ENCODE measurements around the gene EAF1. TPM values are rescaled to one million over a fixed set of nuclear protein-coding genes. Genes with fewer than 3 reads are reported as not detected.
"Not testable (repeated sequence)": the region's sequence is repeated elsewhere in the genome, so short reads cannot be mapped to it uniquely, and the experiment has no call there.

EAF1 gene
- total RNA-seq, 1 experiment from 2014 or later, result 16.0 TPM

DNA sequence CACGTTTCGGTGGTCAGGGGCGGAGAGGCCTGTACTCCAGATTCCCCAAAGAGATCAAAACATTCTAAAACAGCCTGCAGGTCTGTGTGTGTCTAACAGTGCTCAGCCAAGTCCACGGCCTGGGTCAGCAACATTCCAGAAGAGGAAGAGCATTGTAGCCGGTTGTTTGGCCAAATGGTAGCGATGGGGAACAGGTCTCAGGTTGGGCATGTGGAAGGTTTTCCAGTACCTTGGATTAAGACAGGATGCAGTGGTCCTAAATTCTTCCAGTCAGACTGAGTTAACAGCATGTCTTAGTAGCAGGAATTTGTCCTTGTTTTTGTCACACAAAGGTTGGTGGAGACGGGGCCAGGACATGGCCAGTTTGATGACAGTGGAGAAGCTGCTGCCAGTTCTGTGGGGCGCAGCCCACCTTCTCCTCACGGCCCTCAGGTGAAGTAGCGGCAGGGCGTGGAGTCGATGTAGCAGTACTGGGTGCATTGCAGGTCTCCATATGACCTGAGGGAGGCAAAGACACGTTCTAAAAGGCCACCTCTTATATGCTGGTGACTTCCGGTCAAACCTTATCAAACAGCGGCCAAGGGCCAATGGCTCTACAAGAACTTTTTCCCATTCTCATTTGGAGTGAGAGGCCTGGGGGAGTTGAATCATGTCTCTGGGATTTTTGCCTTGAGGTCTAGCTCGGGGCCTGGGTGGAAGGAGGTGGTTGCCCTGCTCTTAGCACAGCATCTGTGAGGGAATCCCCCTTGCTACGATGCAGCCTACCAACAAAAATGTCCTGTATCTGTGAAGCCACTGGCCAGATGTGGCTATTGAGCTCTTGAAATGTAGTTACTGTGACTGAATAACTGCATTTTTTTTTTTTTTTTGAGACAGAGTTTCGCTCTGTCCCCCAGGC lies 24.1 kb downstream of the EAF1 start:
- Histone ChIP-seq H3K9me3 (replicated peaks) (no peaks in the 10 kb centered on the region), H3K36me3 (no peaks in the 10 kb centered on the region), H3K4me3 (no peak overlapping the region), H3K27me3 (replicated peaks) (no peaks in the 10 kb centered on the region), H3K4me1 (replicated peaks) (no peaks in the 10 kb centered on the region), H3K27ac (no peak overlapping the region)
- no peak for DNase-seq (ENCODE audit: low read depth in 1 of 2, low spot score in 2 of 2)

DNA sequence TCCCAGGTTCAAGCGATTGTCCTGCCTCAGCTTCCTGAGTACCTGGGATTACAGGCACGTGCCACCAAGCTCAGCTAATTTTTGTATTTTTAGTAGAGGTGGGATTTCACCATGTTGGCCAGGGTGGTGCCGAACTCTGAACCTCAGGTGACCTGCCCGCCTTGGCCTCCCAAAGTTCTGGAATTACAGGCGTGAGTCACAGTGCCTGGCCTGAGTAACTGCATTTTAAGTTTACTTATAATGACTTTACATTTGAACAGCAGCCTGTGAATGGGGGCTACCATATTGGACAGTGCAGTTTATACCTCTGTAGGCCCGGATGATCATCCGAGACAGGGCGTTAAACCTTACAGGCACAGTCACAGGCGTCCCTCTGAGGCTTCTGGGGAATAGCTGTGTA lies 24.8 kb downstream of the EAF1 start:
- no peak for DNase-seq (ENCODE audit: low read depth in 1 of 2, low spot score in 2 of 2)
- H3K36me3 ChIP-seq, result no peaks in the 10 kb centered on the region
- no peak overlapping the region for H3K4me3 ChIP-seq
- no peak overlapping the region for H3K27ac ChIP-seq
- H3K9me3 ChIP-seq (replicated peaks), result no peaks in the 10 kb centered on the region
- H3K27me3 ChIP-seq (replicated peaks), result no peaks in the 10 kb centered on the region
- H3K4me1 ChIP-seq (replicated peaks), result no peaks in the 10 kb centered on the region

DNA sequence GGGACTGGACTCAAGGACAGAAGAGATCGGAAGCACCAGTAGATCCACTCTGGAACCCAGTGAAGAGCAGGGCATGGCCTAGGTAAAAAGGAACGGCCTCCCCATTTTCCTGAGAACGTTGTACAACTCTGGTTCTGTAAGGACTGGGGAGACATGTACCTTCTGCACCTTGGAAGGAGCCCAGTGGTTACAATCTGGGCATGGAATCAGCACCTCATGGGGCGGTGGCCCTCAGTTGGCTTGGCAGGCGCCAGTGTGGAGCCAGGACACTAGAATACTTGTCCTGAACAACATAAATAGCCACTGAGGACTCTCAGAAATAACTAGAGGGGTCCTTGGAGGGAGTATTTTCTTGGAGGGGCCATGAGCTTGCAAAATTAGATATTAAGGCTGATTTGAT lies 25.6 kb downstream of the EAF1 start:
- no peak overlapping the region for H3K27ac ChIP-seq
- no peaks in the 10 kb centered on the region for H3K36me3 ChIP-seq
- no peaks in the 10 kb centered on the region for H3K9me3 ChIP-seq (replicated peaks)
- no peak overlapping the region for H3K4me3 ChIP-seq
- H3K27me3 ChIP-seq (replicated peaks), result no peaks in the 10 kb centered on the region
- H3K4me1 ChIP-seq (replicated peaks), result no peaks in the 10 kb centered on the region
- DNase-seq (ENCODE audit: low read depth in 1 of 2, low spot score in 2 of 2), result no peak

DNA sequence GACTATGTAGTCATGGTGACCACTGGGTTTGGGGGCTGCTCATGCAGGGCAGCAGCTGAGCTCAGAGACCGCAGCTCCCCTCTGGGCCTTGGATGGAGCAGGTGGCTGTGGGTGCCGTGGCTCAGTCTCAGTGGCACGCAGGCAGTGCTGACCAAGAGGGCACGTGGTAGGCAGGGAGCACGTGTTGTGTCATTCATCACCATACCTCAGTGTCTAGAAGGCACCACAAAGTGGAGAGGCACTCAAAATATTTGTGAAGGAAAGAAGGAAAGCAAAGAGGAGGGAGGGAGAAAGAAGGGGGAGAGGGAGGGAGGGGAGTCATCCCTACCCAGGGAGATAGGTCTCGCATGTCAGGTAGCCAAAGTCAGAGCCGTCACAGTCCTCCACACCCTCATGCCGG lies 26.1 kb downstream of the EAF1 start:
- DNase-seq (ENCODE audit: low read depth in 1 of 2, low spot score in 2 of 2), result no peak
- Histone ChIP-seq H3K27ac (no peak overlapping the region), H3K4me1 (replicated peaks) (no peaks in the 10 kb centered on the region), H3K27me3 (replicated peaks) (no peaks in the 10 kb centered on the region), H3K36me3 (no peaks in the 10 kb centered on the region), H3K4me3 (no peak overlapping the region), H3K9me3 (replicated peaks) (no peaks in the 10 kb centered on the region)

DNA sequence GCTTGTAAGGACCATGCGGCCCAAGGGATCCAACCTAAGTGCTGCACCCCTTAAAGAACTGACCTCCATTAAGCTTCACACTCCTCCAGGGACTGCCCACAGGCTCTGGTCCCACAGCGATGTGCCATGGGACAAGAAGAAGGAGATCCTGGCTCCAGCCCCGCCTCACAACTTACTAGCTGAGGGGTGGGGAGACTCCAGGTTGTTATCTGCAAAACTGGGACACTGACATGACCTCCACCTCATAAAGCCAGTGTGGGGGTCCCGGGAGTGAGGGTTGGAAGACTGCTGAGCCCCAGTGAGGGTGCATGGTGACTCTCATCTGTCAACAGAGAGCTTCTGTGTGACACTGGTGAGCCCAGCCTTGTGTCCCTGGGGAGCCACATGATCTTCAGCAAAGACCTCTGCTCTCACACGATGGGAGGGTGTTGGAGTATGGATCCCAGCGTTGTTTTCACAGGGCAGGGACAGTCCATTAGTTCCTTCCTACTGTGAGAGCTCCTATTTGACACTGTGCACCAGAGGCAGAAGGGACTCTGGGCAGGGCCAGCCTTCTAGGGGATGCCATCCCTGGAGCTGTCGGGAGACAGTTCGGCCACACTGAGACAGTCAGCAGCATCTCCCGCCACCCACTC lies 26.7 kb downstream of the EAF1 start:
- H3K36me3 ChIP-seq, result no peaks in the 10 kb centered on the region
- no peaks in the 10 kb centered on the region for H3K27me3 ChIP-seq (replicated peaks)
- H3K4me3 ChIP-seq, result no peak overlapping the region
- DNase-seq (ENCODE audit: low read depth in 1 of 2, low spot score in 2 of 2), result no peak
- H3K9me3 ChIP-seq (replicated peaks), result no peaks in the 10 kb centered on the region
- H3K4me1 ChIP-seq (replicated peaks), result no peaks in the 10 kb centered on the region
- no peak overlapping the region for H3K27ac ChIP-seq

DNA sequence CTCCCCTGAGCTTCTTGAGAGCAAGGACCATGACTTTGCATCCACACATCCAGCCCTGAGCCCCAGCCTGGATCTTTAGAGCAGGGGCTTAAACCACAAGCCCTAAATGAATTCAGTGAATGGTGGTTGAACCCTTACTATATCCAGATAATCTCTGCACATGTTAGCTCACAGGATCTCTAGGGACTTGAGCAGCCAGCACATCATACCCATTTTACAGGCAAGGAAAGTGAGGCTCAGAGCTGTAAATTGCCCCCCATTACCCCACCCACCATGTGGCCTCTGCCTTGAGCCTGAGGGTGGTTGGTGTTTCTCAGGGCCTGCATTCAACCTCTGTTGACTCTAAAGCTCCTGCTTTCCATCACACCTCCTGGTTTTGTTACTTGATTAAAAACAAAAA lies 27.6 kb downstream of the EAF1 start:
- no peak overlapping the region for H3K4me3 ChIP-seq
- no peak overlapping the region for H3K27ac ChIP-seq
- H3K9me3 ChIP-seq (replicated peaks), result no peaks in the 10 kb centered on the region
- no peaks in the 10 kb centered on the region for H3K27me3 ChIP-seq (replicated peaks)
- DNase-seq (ENCODE audit: low read depth in 1 of 2, low spot score in 2 of 2), result no peak
- no peaks in the 10 kb centered on the region for H3K36me3 ChIP-seq
- no peaks in the 10 kb centered on the region for H3K4me1 ChIP-seq (replicated peaks)

DNA sequence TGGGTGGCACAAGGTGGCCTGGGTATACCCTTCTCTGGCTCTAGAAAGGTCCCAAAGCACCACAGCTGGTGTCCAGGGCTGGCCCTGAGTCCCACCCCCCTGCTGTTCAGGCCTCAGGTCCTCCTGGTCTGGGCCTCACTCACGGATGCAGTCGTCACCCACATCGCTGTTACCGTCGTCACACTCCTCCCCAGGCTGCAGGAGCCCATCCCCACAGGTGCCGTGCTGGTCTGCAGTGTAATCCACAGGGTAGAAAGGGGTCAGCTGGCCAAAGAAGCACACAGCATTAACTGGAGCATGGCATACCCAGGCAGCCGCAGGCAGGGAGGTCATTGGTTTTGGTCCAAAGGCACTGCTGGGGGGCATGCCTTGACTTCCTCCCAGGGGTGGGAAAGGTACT lies 28.4 kb downstream of the EAF1 start:
- Histone ChIP-seq H3K27me3 (replicated peaks) (no peaks in the 10 kb centered on the region), H3K4me1 (replicated peaks) (no peaks in the 10 kb centered on the region), H3K9me3 (replicated peaks) (no peaks in the 10 kb centered on the region), H3K36me3 (no peaks in the 10 kb centered on the region), H3K4me3 (no peak overlapping the region), H3K27ac (no peak overlapping the region)
- DNase-seq (ENCODE audit: low read depth in 1 of 2, low spot score in 2 of 2), result no peak

DNA sequence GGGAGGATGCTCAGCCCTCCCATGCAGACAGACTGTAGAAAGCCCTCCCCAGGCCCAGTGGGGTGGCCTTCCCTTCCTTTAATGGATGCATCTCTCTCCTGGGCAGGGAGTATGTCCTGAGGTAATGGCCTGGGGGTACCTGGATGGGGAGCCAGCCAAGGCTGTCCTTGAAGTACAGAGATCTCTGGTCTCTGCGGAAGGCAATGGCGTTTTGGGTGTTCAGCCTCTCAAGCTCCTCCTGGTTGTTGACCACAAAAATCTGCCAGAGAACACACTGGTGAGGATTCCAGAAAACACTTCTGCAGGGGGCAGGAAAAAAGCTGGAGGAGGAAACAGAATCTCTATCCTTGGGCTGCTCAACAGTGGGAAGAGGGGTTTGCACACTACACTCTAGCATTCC lies 28.9 kb downstream of the EAF1 start:
- H3K9me3 ChIP-seq (replicated peaks), result no peaks in the 10 kb centered on the region

DNA sequence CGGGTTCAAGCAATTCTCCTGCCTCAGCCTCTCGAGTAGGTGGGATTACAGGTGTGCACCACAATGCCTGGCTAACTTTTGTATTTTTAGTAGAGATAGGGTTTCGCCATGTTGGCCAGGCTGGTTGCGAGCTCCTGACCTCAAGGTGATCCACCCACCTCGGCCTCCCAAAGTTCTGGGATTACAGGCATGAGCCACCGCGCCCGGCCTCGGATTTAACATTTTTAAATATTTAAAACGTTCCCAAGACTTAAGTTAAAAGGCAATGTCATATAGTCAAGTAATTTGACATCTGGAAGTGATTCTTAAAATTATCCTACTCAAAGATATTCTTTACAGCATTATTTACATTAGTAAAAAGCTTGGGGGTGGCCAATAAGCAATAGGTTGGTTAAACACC lies 29.5 kb downstream of the EAF1 start:
- not testable (repeated sequence) for H3K4me1 ChIP-seq (replicated peaks); H3K4me3 ChIP-seq; H3K9me3 ChIP-seq (replicated peaks); DNase-seq (ENCODE audit: low read depth in 1 of 2, low spot score in 2 of 2); H3K27me3 ChIP-seq (replicated peaks); H3K27ac ChIP-seq; H3K36me3 ChIP-seq

More for the DNA sequence above, 28.9 kb downstream of the EAF1 start:
- Histone ChIP-seq H3K4me1 (replicated peaks) (no peaks in the 10 kb centered on the region), H3K4me3 (no peak overlapping the region), H3K27ac (no peak overlapping the region), H3K27me3 (replicated peaks) (no peaks in the 10 kb centered on the region), H3K36me3 (no peaks in the 10 kb centered on the region)
- no peak for DNase-seq (ENCODE audit: low read depth in 1 of 2, low spot score in 2 of 2)

DNA sequence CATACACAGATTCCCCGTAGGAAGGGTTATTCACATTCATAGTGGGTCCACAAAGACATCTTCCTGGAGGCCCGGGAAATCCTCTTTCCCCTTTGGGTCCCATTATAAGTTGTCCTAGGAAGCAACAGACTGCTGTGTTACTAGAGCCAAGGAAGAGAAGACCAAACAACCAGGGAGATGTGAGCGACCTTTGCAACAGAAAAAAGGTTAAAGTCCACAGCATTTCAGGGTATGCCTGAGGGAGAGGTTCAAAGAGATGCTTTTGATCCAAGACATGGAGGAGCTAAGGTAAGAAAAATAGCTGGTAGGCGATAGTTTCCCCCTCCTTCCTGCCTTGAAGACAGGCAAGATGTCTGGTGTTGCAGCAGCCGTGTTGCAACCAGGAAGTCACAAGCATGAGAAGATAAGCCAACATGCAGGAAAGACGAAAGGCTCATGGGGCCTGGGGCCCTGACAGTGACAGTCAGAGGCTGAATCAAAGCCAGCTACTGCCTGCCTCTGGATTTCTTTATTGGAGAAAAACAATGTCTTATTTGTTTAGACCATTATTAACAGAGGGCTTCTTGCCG lies 30.9 kb downstream of the EAF1 start:
- Histone ChIP-seq H3K27ac (no peak overlapping the region), H3K9me3 (replicated peaks) (no peaks in the 10 kb centered on the region), H3K36me3 (no peaks in the 10 kb centered on the region), H3K27me3 (replicated peaks) (no peaks in the 10 kb centered on the region), H3K4me3 (no peak overlapping the region), H3K4me1 (replicated peaks) (no peaks in the 10 kb centered on the region)
- DNase-seq (ENCODE audit: low read depth in 1 of 2, low spot score in 2 of 2), result no peak

DNA sequence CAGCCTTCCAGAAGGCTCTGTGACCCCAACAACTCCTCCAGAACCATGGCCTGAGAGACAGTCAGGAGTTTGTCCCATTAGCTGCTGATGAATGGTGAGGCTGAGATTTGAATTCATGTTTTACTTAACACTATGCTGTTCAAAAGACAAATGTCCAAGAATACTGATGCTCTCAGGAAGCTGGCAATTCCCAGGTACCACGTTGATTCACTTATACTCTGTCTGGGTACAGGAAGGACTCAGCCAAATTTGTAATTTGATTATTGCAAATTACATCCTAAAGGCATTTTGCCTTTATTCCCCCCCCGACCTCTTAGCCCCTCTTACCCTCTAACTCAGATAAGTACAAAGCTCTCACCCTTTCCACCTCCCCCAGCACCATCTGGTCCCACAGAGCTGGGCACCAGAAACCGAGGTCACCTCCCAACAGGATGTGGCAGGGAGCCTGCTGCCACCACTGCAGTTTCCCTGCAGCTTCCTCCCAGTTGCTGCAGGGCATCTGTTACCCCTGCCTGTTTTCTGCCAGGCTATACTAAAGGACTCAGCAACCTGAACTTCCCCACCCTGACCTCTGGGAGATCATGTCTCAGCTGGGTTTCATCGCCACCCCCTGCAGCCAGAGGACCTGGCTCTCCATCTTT lies 33.6 kb downstream of the EAF1 start:
- no peak for DNase-seq (ENCODE audit: low read depth in 1 of 2, low spot score in 2 of 2)
- Histone ChIP-seq H3K36me3 (no peaks in the 10 kb centered on the region), H3K27me3 (replicated peaks) (no peaks in the 10 kb centered on the region), H3K4me3 (no peak overlapping the region), H3K27ac (no peak overlapping the region), H3K4me1 (replicated peaks) (no peaks in the 10 kb centered on the region), H3K9me3 (replicated peaks) (no peaks in the 10 kb centered on the region)

DNA sequence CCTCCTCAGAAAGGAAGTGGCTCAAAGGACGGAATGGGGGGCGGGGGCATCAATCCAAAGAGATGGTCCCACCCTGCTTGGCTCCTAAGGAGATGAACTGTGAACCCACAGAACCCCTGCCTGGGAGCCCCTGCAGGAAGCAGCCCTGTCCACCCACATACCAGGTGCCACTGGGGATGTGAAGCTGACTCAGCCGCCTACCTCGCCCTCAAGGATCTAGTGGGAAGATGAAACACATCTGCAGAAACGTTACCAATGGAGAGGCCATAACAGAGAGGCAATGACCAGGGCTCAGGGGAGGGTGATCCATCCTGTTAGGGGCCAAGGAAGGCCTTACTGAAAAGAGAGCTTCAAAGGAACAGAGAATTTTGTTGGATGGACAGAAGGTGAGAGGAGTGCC lies 35.1 kb downstream of the EAF1 start:
- H3K9me3 ChIP-seq (replicated peaks), result no peaks in the 10 kb centered on the region
- no peak overlapping the region for H3K4me3 ChIP-seq
- H3K4me1 ChIP-seq (replicated peaks), result no peaks in the 10 kb centered on the region
- H3K36me3 ChIP-seq, result no peaks in the 10 kb centered on the region
- no peak for DNase-seq (ENCODE audit: low read depth in 1 of 2, low spot score in 2 of 2)
- no peak overlapping the region for H3K27ac ChIP-seq
- H3K27me3 ChIP-seq (replicated peaks), result no peaks in the 10 kb centered on the region

DNA sequence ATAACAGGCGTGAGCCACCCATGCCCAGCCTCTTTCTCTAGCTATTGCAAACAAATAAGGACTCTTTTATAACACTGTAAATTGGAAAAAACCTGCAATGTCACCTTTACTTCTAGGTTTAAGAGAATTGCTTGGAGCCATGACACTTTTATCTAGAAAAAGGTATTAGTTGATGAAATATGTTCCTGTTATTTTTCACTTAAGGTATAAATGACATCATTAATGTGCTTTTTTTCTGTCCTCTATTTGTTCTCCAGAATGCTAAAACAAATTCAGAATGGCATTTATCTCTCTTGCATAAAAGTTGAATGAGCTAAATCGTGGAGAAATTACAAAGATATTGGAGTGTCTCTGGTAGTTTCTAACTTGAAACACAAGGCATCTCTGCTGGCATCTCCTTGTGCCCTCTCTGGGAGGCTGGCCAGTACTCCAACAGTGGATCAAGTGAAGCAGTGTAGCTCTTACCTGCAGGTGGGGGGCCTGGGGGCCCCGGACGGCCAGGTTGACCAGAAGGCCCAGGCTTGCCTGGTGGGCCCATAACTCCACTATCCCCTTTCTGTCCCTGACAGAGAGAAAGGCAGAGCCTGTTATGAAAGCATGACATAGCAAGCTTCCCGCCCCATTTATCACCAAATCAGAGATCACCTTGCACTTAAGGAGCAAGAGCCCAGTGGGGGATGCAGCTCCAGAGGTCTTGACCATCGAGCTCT lies 38.6 kb downstream of the EAF1 start:
- H3K4me3 ChIP-seq, result no peak overlapping the region
- H3K27ac ChIP-seq, result no peak overlapping the region
- H3K36me3 ChIP-seq, result no peaks in the 10 kb centered on the region
- H3K4me1 ChIP-seq (replicated peaks), result no peaks in the 10 kb centered on the region
- no peaks in the 10 kb centered on the region for H3K27me3 ChIP-seq (replicated peaks)
- no peak for DNase-seq (ENCODE audit: low read depth in 1 of 2, low spot score in 2 of 2)
- H3K9me3 ChIP-seq (replicated peaks), result no peaks in the 10 kb centered on the region

All from SJSA1 (cell line).